Astrocyte (in vitro differentiated cells and primary cell): ENCODE measurements around the gene ARAP1. TPM values are rescaled to one million over a fixed set of nuclear protein-coding genes. Genes with fewer than 3 reads are reported as not detected.
A peak's percentile ranks its signal among the peaks of the same experiment; 100 is the strongest.

Experiments
- DNase-seq: peaks from one replicate; pipeline ENCODE4 v3.0.0-alpha.2; 2010; ENCODE audit warnings: low read depth
- FAIRE-seq: peaks from 2 replicates; lab custom pipeline; 2011; peaks lifted over from hg19 to GRCh38; lab: Jason Lieb, UNC
- H2AFZ ChIP-seq: 2 replicates; pipeline ENCODE4 v1.6.0; 2012; ENCODE audit warnings: low read depth, low read length, inconsistent platforms
- H3K27ac ChIP-seq: 2 replicates; pipeline ENCODE4 v1.5.1; 2011; ENCODE audit warnings: low read depth, low read length, inconsistent platforms
- H3K27me3 ChIP-seq: 2 replicates; pipeline ENCODE4 v1.6.0; 2011; ENCODE audit warnings: low read length, inconsistent platforms; ENCODE audit not compliant: insufficient read depth
- H3K36me3 ChIP-seq: 2 replicates; pipeline ENCODE4 v1.5.1; 2011; ENCODE audit warnings: low read length, inconsistent platforms; ENCODE audit not compliant: insufficient read depth
- H3K4me1 ChIP-seq: 2 replicates; pipeline ENCODE4 v1.5.1; 2011; ENCODE audit warnings: low read length, inconsistent platforms; ENCODE audit not compliant: insufficient read depth
- H3K4me2 ChIP-seq: 2 replicates; pipeline ENCODE4 v1.6.0; 2012; ENCODE audit warnings: low read length, inconsistent platforms
- H3K4me3 ChIP-seq: 2 replicates; pipeline ENCODE4 v1.5.1; 2011; ENCODE audit warnings: low read depth, mild to moderate bottlenecking, low read length, inconsistent platforms; ENCODE audit not compliant: insufficient read depth
- H3K79me2 ChIP-seq: 2 replicates; pipeline ENCODE4 v1.6.0; 2012; ENCODE audit warnings: mild to moderate bottlenecking, low read length, inconsistent platforms; ENCODE audit not compliant: insufficient read depth
- H3K9ac ChIP-seq: 2 replicates; pipeline ENCODE4 v1.6.0; 2012; ENCODE audit warnings: mild to moderate bottlenecking, low read length, inconsistent platforms
- H3K9me3 ChIP-seq: 2 replicates; pipeline ENCODE4 v1.5.1; 2012; ENCODE audit warnings: low read depth, mild to moderate bottlenecking, low read length, inconsistent platforms; ENCODE audit not compliant: insufficient read depth
- H4K20me1 ChIP-seq: 2 replicates; pipeline ENCODE4 v1.6.0; 2012; ENCODE audit warnings: low read length, inconsistent platforms; ENCODE audit not compliant: insufficient read depth
- H3K27ac Mint-ChIP-seq: one replicate; pipeline ENCODE4 v1.8.0; 2021; ENCODE audit warnings: mild to moderate bottlenecking, mixed read lengths; ENCODE audit not compliant: unreplicated experiment
- H3K27me3 Mint-ChIP-seq: one replicate; pipeline ENCODE4 v1.8.0; 2021; ENCODE audit warnings: low read depth, mixed read lengths; ENCODE audit not compliant: unreplicated experiment
- H3K36me3 Mint-ChIP-seq: one replicate; pipeline ENCODE4 v1.8.0; 2021; ENCODE audit warnings: low read depth, mixed read lengths; ENCODE audit not compliant: unreplicated experiment
- H3K4me1 Mint-ChIP-seq: one replicate; pipeline ENCODE4 v1.8.0; 2021; ENCODE audit warnings: low read depth, mixed read lengths; ENCODE audit not compliant: unreplicated experiment
- H3K4me3 Mint-ChIP-seq: one replicate; pipeline ENCODE4 v1.8.0; 2021; ENCODE audit warnings: mild to moderate bottlenecking, moderate library complexity, mixed read lengths; ENCODE audit not compliant: unreplicated experiment
- H3K9me3 Mint-ChIP-seq: one replicate; pipeline ENCODE4 v1.8.0; 2021; ENCODE audit warnings: mild to moderate bottlenecking, mixed read lengths; ENCODE audit not compliant: unreplicated experiment
- CTCF ChIP-seq: IDR thresholded peaks from 2 replicates; pipeline ENCODE4 v1.5.1; 2011; ENCODE audit warnings: low read depth, mild to moderate bottlenecking, inconsistent platforms, low read length, moderate library complexity; ENCODE audit not compliant: insufficient read depth
- EZH2 ChIP-seq: IDR thresholded peaks from 2 replicates; pipeline ENCODE4 v1.6.1; 2012; ENCODE audit warnings: mild to moderate bottlenecking, low read length, inconsistent platforms; ENCODE audit not compliant: insufficient read depth
- total RNA-seq: library from RNA; stranded (reverse); gene quantifications from 2 replicates; pipeline ENCODE4 v1.2.1, GENCODE V29; 2021

ARAP1 gene
- total RNA-seq, 1 donor from 2014 or later = 31.9 TPM

- Mint-ChIP-seq H3K36me3 (peaks cover 8% of the 10 kb centered on the region), H3K27ac (no peak overlapping the region), H3K4me3 (peak overlapping the region; percentile 34), H3K4me1 (peaks cover 12% of the 10 kb centered on the region), H3K27me3 (peaks cover 7% of the 10 kb centered on the region), H3K9me3 (no peaks in the 10 kb centered on the region)
- Histone ChIP-seq H3K4me2 (no peak overlapping the region), H4K20me1 (peaks cover 8% of the 10 kb centered on the region), H3K36me3 (no peaks in the 10 kb centered on the region), H3K27ac (no peak overlapping the region), H3K9me3 (no peaks in the 10 kb centered on the region), H3K4me1 (no peaks in the 10 kb centered on the region), H3K79me2 (no peaks in the 10 kb centered on the region), H3K4me3 (no peak overlapping the region), H3K9ac (no peak overlapping the region), H2AFZ (no peak overlapping the region), H3K27me3 (no peaks in the 10 kb centered on the region)
- TF ChIP-seq CTCF (no peak), EZH2 (no peak)
- DNase-seq (no peak), FAIRE-seq (no peak)
Measured at GRCh38 chr11:72779495-72780128, 27.4 kb upstream of the ARAP1 start.

- peaks cover 14% of the 10 kb centered on the region for H3K4me1 Mint-ChIP-seq
- no peak overlapping the region for H3K9ac ChIP-seq
- no peak overlapping the region for H3K4me3 Mint-ChIP-seq
- H3K27me3 ChIP-seq = no peaks in the 10 kb centered on the region
- H3K9me3 Mint-ChIP-seq = no peaks in the 10 kb centered on the region
- no peak overlapping the region for H3K4me2 ChIP-seq
- FAIRE-seq (no peak), DNase-seq (no peak)
- H3K27me3 Mint-ChIP-seq = peaks cover 7% of the 10 kb centered on the region
- no peak overlapping the region for H2AFZ ChIP-seq
- H4K20me1 ChIP-seq = peaks cover 8% of the 10 kb centered on the region
- H3K4me1 ChIP-seq = peaks cover under 1% of the 10 kb centered on the region
- no peak overlapping the region for H3K27ac Mint-ChIP-seq
- H3K4me3 ChIP-seq = no peak overlapping the region
- TF ChIP-seq CTCF (no peak), EZH2 (no peak)
- H3K27ac ChIP-seq = no peak overlapping the region
- peaks cover 8% of the 10 kb centered on the region for H3K36me3 Mint-ChIP-seq
- H3K79me2 ChIP-seq = no peaks in the 10 kb centered on the region
- H3K36me3 ChIP-seq = no peaks in the 10 kb centered on the region
- H3K9me3 ChIP-seq = no peaks in the 10 kb centered on the region
Measured at GRCh38 chr11:72778535-72779494, 26.6 kb upstream of the ARAP1 start.
